GM04503 (cell line): ENCODE data around the gene DDX11.
"Not testable (repeated sequence)": the region's sequence is repeated elsewhere in the genome, so short reads cannot be mapped to it uniquely, and the experiment has no call there.

Source experiments
- DNase-seq: peaks from one replicate; pipeline ENCODE4 v3.0.0-alpha.2; 2012; ENCODE audit warnings: low read depth

Gene DDX11

GRCh38 chr12:31067656-31068055, 6.0 kb upstream of the DDX11 start:
- not testable (repeated sequence) for DNase-seq

DNA sequence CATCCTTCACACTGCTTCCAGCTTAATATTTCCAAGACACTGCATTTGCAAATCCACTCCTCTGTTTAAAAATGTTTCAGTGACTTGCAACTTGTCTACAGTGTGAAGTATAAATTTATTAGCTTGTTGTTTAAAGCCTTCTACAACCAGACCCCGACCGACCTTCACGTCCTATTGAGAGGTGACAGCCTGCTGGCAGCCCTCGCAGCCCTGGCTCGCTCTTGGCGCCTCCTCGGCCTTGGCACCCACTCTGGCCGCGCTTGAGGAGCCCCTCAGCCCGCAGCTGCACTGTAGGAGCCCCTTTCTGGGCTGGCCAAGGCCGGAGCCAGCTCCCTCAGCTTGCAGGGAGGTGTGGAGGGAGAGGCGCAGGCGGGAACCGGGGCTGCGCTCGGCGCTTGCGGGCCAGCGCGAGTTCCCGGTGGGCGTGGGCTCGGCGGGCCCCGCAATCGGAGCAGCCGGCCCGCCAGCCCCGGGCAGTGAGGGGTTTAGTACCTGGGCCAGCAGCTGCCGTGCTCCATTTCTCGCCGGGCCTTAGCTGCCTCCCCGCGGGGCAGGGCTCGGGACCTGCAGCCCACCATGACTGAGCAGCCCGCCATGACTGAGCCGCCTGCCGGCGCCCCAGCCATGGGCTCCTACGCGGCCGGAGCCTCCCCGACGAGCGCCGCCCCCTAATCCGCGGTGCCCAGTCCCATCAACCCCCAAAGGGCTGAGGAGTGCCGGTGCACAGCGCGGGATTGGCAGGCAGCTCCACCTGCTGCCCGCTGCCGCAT, 2.5 kb upstream of the DDX11 start:
- DNase-seq, result not testable (repeated sequence)

DNA sequence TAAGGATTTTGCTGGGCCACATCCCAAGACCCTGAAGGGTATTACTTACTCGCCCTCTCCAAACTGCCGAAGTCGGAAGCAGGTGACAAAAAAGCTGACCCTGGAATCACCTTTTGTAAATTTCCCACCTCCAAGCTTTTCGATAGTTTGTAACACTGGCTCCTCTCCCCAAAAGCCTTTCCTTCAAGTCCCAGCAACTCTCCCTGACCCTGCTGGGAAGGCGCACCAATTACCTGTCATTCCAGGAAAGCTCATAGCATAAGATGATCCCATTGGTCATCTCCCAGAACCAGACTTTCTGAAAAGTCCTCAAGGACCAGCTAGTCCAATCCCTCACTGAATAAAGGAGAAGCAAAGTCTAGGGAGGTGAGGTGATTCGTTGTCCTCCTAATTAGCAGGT, 698 bp upstream of the DDX11 start:
- DNase-seq, result not testable (repeated sequence)

DNA sequence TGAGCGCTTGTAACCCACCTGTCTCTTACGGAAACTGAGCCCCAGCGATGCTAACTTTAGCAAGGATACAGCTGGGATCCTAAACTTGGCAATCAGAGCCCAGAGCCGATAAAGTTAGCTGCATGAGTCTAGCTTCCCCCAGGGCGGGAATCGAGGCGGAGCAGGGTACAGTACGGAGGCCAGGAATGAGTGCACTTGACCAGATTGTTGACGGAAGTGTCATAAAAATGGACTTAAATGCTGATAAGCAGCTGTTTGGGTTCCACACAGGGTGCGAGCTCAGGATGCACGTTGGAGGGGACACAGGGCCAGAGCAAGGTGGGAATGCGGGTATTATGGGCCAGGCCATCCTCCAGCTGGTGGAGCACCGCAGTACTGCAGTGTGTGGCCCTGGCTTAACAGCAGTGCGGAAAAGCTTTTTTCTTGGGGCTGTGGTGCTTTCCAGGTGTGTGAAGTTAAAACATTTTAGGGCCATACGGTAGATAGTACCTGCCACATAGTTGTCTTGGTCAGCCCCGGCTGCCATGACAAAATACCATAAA, 744 bp downstream of the DDX11 start:
- not testable (repeated sequence) for DNase-seq

- DNase-seq, result not testable (repeated sequence)
Measured at GRCh38 chr12:31076150-31076549, 2.5 kb downstream of the DDX11 start.

DNA sequence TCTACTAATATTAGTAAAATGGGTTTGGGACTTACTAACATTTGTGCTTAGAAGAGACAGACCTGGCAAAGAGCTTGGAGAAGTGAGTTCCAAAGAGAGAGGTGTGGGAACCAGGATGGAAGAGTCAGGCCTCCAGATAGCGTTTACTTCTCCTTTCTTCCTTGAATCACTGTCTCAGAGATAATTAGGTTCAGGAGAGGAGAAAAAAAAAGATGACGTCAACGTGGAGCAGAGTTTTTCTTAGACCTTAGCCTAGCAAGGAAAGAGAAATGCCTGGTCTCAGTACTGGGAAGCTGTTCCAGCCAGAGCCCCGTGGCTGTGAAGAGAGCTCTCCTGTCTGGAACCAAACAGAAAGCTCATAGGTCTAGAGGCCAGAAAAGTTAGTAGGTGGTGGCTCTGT, 3.4 kb downstream of the DDX11 start:
- DNase-seq, result not testable (repeated sequence)

GRCh38 chr12:31077998-31078397, 4.3 kb downstream of the DDX11 start:
- not testable (repeated sequence) for DNase-seq

- not testable (repeated sequence) for DNase-seq
Measured at GRCh38 chr12:31079421-31079820, 5.8 kb downstream of the DDX11 start.

GRCh38 chr12:31080221-31080620, 6.6 kb downstream of the DDX11 start:
- DNase-seq, result not testable (repeated sequence)

GRCh38 chr12:31081274-31081673, 7.6 kb downstream of the DDX11 start:
- DNase-seq, result not testable (repeated sequence)

- DNase-seq, result not testable (repeated sequence)
Measured at GRCh38 chr12:31084241-31084640, 10.6 kb downstream of the DDX11 start.

GRCh38 chr12:31086032-31086431, 12.4 kb downstream of the DDX11 start:
- DNase-seq, result not testable (repeated sequence)

DNA sequence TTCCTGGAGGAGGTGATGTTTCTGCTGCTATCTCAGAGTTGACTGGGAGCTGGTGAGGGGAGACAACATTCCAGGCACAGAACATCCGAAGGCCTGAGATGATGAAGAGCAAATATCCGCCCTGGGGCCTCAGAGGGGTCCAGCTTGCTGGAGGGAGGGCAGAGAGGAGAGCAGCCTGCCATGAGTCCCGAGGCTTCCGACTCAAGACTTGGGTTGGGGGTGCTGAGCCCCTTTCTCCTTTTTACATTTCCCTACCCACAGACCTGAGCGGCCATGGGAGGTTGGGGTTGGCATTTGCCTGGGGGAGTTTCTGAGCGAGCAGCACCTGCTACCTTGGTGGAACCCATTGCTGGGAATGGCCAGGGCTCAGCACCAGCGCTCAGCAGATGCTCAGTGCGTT, 13.8 kb downstream of the DDX11 start:
- not testable (repeated sequence) for DNase-seq

- not testable (repeated sequence) for DNase-seq
Measured at GRCh38 chr12:31087956-31088355, 14.3 kb downstream of the DDX11 start.

DNA sequence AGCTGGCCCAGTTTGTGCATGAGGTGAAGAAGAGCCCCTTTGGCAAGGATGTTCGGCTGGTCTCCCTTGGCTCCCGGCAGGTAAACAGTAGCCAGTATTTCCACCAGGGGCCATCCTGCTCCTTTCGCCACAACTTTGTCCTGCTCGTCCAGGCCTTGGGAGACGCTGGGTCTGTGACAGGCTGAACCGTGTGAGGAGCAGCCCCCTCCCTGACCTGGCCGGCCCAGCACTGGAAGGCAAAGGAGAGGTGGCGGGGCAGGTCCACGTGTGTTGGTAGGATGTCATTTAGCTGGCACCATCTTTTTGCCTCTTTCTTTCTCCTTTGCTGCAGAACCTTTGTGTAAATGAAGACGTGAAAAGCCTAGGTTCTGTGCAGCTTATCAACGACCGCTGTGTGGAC, 15.4 kb downstream of the DDX11 start:
- no peak for DNase-seq

DNA sequence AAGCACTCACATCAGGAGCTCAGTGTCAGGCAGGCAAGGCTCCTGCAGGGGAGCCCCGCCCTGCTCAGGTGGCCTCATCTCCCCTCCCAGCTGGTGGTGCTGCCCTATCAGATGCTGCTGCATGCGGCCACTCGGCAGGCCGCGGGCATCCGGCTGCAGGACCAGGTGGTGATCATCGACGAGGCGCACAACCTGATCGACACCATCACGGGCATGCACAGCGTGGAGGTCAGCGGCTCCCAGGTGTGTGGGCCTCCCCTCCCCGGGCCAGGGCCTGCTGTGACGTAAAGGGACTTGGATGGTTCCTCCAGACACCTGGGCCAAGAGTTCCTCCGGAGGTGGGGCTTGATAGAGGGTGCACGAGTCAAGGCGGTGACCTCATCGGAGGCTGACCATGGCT, 18.0 kb downstream of the DDX11 start:
- not testable (repeated sequence) for DNase-seq

DNA sequence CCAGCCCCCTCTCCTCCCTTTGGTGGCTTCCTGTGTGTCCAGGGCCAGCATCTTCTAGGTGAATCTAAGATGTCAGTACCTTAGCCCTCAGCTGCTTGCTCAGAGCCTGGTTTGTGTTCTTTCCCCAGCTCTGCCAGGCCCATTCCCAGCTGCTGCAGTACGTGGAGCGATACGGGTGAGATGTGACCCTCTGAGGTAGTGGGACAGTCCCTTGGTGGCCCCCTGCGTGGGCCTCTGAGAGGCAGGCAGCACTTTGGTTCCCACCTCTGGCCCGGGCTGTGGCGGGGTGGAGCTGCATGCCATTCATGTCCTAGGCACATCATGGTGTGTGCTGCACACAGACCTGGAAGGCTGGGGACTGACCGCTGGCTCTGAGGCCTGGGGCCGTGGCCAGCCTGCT, 19.1 kb downstream of the DDX11 start:
- DNase-seq, result not testable (repeated sequence)

GRCh38 chr12:31095080-31095860, 21.6 kb downstream of the DDX11 start:
- DNase-seq, result not testable (repeated sequence)

DNA sequence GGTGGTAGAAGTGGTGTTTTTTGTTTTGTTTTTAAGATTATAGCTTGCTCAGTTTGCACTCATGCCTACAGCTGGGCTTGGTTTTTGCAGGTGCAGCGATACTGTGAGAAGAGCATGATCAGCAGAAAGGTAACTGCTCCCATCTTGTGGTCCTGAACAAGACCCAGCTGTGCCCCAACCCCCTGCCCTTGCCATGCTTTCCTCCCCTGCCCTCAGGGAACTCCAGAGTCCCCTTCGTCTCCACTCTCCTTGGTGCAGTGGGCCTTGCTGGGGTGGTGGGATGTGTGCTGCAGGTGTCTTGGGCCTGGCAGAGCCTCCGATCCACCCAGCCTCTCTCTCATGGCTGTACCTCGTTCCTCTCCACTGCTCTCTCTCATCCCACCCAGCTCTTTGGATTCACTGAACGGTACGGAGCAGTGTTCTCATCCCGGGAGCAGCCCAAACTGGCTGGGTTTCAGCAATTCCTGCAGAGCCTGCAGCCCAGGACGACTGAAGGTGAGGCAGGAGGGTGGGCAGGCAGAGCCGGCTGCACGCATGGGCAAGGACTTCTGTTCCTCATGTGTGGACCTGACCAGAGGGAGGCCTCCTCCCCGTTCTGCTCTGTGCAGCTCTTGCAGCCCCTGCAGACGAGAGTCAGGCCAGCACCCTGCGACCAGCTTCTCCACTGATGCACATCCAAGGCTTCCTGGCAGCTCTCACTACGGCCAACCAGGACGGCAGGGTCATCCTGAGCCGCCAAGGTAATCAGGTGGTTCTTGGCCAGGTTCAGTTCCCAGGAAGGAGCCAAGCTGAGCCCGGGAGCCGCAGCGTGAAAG, 22.8 kb downstream of the DDX11 start:
- not testable (repeated sequence) for DNase-seq

DNA sequence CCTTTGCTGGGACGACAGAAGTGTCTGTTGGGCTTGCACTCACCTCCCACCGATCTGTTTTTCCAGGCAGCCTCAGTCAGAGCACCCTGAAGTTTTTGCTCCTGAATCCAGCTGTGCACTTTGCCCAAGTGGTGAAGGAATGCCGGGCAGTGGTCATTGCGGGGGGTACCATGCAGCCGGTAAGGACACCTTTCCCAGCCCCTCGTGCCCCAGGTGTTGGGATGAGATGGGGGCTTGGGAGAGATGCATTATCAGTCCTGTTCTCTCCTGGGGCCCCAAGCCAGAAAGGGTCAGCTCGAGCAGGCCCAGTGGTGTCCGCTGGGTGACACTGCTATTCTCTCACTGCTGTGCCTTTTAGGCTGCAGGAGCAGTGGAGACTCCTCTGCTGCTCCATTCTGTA, 24.2 kb downstream of the DDX11 start:
- DNase-seq, result not testable (repeated sequence)

DNA sequence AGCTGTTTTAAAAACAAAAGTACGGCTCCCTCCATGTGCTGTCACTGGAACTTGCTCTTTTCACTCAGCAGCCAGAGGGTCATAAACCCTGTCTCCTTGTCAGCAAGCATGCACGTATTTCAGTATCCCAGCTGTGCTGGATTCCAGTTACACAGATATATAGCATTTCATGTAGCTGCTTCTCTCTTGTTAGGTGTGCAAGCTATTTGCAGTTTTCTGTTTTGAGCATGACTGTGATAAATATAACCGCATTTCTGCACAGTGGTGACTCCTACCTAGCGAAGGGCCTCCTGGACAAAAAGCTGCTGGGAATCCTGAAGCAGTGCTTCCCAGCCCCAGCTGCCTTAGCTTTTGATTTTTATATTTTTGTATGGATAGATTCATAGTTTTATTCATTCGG, 24.7 kb downstream of the DDX11 start:
- not testable (repeated sequence) for DNase-seq

DNA sequence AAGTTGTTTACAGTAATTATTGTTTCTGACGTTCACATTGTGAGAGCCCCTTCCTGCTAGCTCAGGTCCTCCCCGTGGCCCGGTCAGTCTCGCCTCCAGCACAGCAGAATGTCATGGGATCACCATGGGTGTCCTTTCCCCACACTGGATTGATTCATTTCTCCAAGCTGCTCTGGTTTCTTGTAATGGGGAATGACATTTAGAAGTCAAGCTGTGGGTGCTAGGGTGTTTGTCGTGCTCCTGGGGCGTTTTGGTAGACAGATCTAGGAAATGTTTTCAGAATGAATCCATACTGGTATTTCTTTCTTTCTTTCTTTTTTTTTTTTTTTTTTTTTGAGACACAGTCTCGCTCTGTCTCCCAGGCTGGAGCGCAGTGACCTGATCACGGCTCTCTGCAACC, 25.1 kb downstream of the DDX11 start:
- DNase-seq, result not testable (repeated sequence)
